Brain microvascular endothelial cell (primary cell): ENCODE results near the gene PRKG1.

ENCODE experiments used
- DNase-seq: peaks from one replicate; pipeline ENCODE4 v3.0.0-alpha.2; 2020
- H3K27ac ChIP-seq: fragments of 250-450 bp; sonication (Bioruptor Pico); 2 replicates; pipeline ENCODE4 v1.5.1; 2020; ENCODE audit warnings: mild to moderate bottlenecking, moderate library complexity
- H3K27me3 ChIP-seq: fragments of 250-450 bp; sonication (Bioruptor Pico); replicated peaks from 2 replicates; pipeline ENCODE4 v1.5.1; 2020; ENCODE audit warnings: mild to moderate bottlenecking
- H3K36me3 ChIP-seq: fragments of 250-450 bp; sonication (Bioruptor Pico); replicated peaks from 2 replicates; pipeline ENCODE4 v1.5.1; 2020; ENCODE audit warnings: mild to moderate bottlenecking
- H3K4me3 ChIP-seq: 2 replicates; pipeline ENCODE4 v1.5.1; 2011; ENCODE audit warnings: low read depth, mild to moderate bottlenecking, control low read depth, low read length, moderate library complexity
- in situ Hi-C: cut with HindIII; loops from 2 replicates; pipeline ENCODE4 v1.10.0; 2017; ENCODE audit warnings: low sequenced_read_pairs, low pct_ligation_motif_present
- TF ChIP-seq, protein P1 (sequence below): IDR thresholded peaks from 2 replicates; pipeline ENCODE4 v1.5.1; 2011; ENCODE audit warnings: low read depth, mild to moderate bottlenecking, moderate library complexity, low read length, control low read depth, inconsistent platforms; ENCODE audit errors: missing control alignments

The PRKG1 gene

DNA sequence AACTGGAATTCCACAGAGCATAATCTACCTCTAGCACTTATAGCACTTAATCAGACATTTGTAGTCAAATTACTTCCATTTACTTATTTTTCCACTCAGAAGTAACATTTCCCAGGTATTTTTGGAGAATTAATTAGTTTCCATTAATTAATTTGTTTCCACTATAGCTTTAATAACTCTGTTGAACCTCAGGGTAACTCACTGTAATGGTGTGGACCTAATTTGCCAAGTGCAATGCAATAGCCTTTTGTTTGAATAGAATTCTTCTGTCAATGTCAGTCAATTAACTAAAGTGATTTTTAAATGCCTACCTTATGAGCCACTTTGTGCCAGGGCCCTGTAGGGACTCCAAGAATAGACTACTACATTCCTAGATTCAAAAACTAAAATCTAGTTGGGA is 509.7 kb downstream of the PRKG1 start:
- no peaks in the 10 kb centered on the region for H3K27me3 ChIP-seq
- no peaks in the 10 kb centered on the region for H3K36me3 ChIP-seq
- DNase-seq, result no peak
- no peak overlapping the region for H3K27ac ChIP-seq
- in situ Hi-C loops, result no loop called here
- no peak overlapping the region for H3K4me3 ChIP-seq
- TF ChIP-seq, protein P1, sequence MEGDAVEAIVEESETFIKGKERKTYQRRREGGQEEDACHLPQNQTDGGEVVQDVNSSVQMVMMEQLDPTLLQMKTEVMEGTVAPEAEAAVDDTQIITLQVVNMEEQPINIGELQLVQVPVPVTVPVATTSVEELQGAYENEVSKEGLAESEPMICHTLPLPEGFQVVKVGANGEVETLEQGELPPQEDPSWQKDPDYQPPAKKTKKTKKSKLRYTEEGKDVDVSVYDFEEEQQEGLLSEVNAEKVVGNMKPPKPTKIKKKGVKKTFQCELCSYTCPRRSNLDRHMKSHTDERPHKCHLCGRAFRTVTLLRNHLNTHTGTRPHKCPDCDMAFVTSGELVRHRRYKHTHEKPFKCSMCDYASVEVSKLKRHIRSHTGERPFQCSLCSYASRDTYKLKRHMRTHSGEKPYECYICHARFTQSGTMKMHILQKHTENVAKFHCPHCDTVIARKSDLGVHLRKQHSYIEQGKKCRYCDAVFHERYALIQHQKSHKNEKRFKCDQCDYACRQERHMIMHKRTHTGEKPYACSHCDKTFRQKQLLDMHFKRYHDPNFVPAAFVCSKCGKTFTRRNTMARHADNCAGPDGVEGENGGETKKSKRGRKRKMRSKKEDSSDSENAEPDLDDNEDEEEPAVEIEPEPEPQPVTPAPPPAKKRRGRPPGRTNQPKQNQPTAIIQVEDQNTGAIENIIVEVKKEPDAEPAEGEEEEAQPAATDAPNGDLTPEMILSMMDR, result no peak

DNA sequence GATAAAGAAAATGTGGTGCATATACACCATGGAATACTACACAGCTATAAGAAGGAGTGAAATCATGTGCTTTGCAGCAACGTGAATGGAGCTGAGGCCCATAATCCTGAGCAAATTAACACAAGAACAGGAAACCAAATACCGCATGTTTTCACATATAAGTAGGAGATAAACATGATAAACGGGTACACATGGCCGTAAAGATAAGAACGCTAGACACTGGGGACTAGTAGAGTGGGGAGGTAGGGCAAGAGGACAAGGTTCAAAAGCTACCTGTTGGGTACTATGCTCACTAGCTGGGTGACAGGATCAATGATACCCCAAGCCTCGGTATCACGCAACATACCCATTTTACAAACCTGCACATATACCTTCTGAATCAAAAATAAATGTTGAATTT is 511.5 kb downstream of the PRKG1 start:
- TF ChIP-seq, protein P1, result no peak

DNA sequence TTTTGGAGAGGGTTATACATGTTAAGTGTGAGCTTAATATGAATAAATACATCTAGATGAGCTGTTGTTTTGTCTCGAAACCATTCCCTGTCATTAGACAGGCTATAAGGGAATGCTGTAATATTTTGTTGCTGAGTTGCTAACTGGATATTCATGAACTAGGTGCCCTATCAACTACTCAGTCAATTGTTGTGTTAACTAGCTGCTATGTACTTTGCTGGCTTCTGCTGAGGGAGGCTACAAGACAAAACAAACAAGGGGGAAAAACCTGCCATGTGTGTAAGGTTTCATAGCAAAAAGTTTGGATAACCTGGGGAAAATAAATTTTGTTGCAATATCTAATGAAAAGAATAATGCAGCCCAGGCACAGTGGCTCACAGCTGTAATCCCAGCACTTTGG is 514.7 kb downstream of the PRKG1 start:
- TF ChIP-seq, protein P1, result no peak
- H3K4me3 ChIP-seq, result no peak overlapping the region
- no peak for DNase-seq
- no peak overlapping the region for H3K27ac ChIP-seq
- no peaks in the 10 kb centered on the region for H3K36me3 ChIP-seq
- H3K27me3 ChIP-seq, result no peaks in the 10 kb centered on the region
- in situ Hi-C loops, result no loop called here

More for the DNA sequence above, 511.5 kb downstream of the PRKG1 start:
- in situ Hi-C loops, result no loop called here
- Histone ChIP-seq H3K27ac (no peak overlapping the region), H3K4me3 (no peak overlapping the region), H3K36me3 (no peaks in the 10 kb centered on the region), H3K27me3 (no peaks in the 10 kb centered on the region)
- no peak for DNase-seq

DNA sequence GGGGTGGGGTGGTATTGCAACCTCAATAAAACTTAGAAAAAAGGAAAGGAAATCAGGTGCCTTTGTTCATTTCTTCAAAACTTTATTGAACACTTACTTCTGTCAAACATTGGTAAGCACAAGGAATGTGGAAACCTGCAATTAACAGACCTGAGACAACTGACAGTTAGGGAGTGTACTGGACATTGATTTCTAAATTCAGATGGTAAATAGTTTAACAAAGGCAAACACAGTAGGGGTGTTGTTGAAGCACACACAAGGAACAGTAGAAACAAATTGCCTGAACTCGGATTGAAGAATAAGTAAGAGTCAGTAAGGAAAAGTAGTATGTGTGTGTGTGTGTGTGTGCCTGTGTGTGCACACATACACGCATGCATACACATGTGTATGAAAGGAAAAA is 516.5 kb downstream of the PRKG1 start:
- Histone ChIP-seq H3K36me3 (no peaks in the 10 kb centered on the region), H3K27ac (no peak overlapping the region), H3K27me3 (no peaks in the 10 kb centered on the region), H3K4me3 (no peak overlapping the region)
- no peak for DNase-seq
- TF ChIP-seq, protein P1, result no peak
- in situ Hi-C loops, result no loop called here

DNA sequence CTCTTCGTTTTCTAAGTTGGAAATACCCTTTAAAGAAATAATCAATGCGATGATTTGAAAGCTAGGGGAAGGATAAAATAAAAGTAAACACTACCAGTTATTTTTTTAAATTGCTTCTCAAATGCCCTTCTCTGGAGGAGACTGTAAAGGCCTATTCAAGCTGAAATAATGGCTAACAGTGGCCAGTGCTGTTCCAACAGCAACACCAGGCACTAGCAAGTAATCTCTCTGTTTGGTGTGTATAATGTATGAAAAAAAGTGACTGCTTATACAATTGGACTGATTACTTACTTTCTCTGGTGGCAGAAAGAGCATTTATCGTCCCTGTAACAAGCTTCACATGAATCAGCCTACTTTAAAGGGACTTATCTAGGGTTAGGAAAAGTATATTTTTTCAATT is 522.4 kb downstream of the PRKG1 start:
- no peak overlapping the region for H3K27ac ChIP-seq
- H3K36me3 ChIP-seq, result no peaks in the 10 kb centered on the region
- DNase-seq, result no peak
- no peaks in the 10 kb centered on the region for H3K27me3 ChIP-seq
- TF ChIP-seq, protein P1, result no peak
- no peak overlapping the region for H3K4me3 ChIP-seq
- in situ Hi-C loops, result no loop called here

DNA sequence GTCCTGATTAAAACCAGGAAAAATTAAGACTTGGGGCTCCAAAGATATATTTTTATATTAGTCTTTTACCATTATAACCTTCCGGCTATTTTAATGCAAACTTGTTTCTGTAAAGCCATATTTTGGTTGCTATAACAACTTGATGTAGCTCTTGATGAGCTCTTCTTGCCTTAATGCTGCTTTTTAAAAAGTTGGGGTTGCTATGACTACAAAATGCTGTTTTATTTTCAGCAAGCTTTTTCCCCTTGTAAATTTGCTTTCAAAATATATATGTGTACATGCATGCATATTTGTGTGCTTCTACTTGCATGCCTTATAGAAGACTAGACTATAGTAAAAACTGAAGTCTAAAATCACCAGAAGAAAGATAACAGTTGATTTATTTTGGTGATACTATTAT is 525.4 kb downstream of the PRKG1 start:
- DNase-seq, result no peak
- Histone ChIP-seq H3K27me3 (no peaks in the 10 kb centered on the region), H3K27ac (no peak overlapping the region), H3K4me3 (no peak overlapping the region), H3K36me3 (no peaks in the 10 kb centered on the region)
- TF ChIP-seq, protein P1, result no peak
- in situ Hi-C loops, result no loop called here
